MM.1S (cell line): ENCODE results near the gene ZFAND2A.
A peak's percentile ranks its signal among the peaks of the same experiment; 100 is the strongest.
"Not testable (repeated sequence)": the region's sequence is repeated elsewhere in the genome, so short reads cannot be mapped to it uniquely, and the experiment has no call there.

Experiments
- DNase-seq: peaks from one replicate; pipeline ENCODE4 v3.0.0-alpha.2; 2015
- H2AFZ ChIP-seq: fragments of 300-600 bp; sonication (generic); 2 replicates; pipeline ENCODE4 v1.6.0; 2016; ENCODE audit warnings: antibody characterized with exemption, low read length
- H3F3A ChIP-seq: fragments of 300-600 bp; sonication (generic); 2 replicates; pipeline ENCODE4 v1.6.1; 2016; ENCODE audit warnings: mild to moderate bottlenecking, antibody characterized with exemption, low read length, moderate library complexity, mixed read lengths; ENCODE audit not compliant: insufficient read depth
- H3K27ac ChIP-seq: fragments of 300-600 bp; sonication (generic); 2 replicates; pipeline ENCODE4 v1.5.1; 2016; ENCODE audit warnings: mild to moderate bottlenecking, low read length
- H3K27me3 ChIP-seq: fragments of 300-600 bp; sonication (generic); replicated peaks from 2 replicates; pipeline ENCODE4 v1.6.0; 2016; ENCODE audit warnings: low read length; ENCODE audit not compliant: insufficient read depth
- H3K36me3 ChIP-seq: fragments of 300-600 bp; sonication (generic); replicated peaks from 2 replicates; pipeline ENCODE4 v1.6.1; 2016; ENCODE audit warnings: mild to moderate bottlenecking, low read length, mixed read lengths; ENCODE audit not compliant: insufficient read depth
- H3K4me1 ChIP-seq: fragments of 300-600 bp; sonication (generic); 2 replicates; pipeline ENCODE4 v1.6.1; 2016; ENCODE audit warnings: low read length, mixed read lengths
- H3K4me2 ChIP-seq: fragments of 300-600 bp; sonication (generic); 2 replicates; pipeline ENCODE4 v1.6.0; 2016; ENCODE audit warnings: low read depth, low read length
- H3K4me3 ChIP-seq: fragments of 300-600 bp; sonication (generic); 2 replicates; pipeline ENCODE4 v1.5.1; 2016; ENCODE audit warnings: low read length, mixed read lengths
- H3K79me2 ChIP-seq: fragments of 300-600 bp; sonication (generic); 2 replicates; pipeline ENCODE4 v1.6.1; 2016; ENCODE audit warnings: mixed run types, low read length, mixed read lengths
- H3K9ac ChIP-seq: fragments of 300-600 bp; sonication (generic); 2 replicates; pipeline ENCODE4 v1.6.1; 2016; ENCODE audit warnings: low read length, mixed read lengths
- H3K9me2 ChIP-seq: fragments of 300-600 bp; sonication (generic); replicated peaks from 2 replicates; pipeline ENCODE4 v1.6.1; 2016; ENCODE audit warnings: mild to moderate bottlenecking, low read length, mixed read lengths; ENCODE audit not compliant: insufficient read depth
- H3K9me3 ChIP-seq: fragments of 300-600 bp; sonication (generic); replicated peaks from 2 replicates; pipeline ENCODE4 v1.6.1; 2016; ENCODE audit warnings: mild to moderate bottlenecking, low read length, mixed read lengths; ENCODE audit not compliant: insufficient read depth
- H4K20me1 ChIP-seq: fragments of 300-600 bp; sonication (generic); 2 replicates; pipeline ENCODE4 v1.6.1; 2016; ENCODE audit warnings: mild to moderate bottlenecking, low read length, moderate library complexity, mixed read lengths; ENCODE audit not compliant: insufficient read depth
- CTCF ChIP-seq: fragments of 300-600 bp; sonication (generic); IDR thresholded peaks from 2 replicates; pipeline ENCODE4 v1.5.1; 2016; ENCODE audit warnings: antibody characterized with exemption, low read length, mixed read lengths
- EZH2 ChIP-seq: fragments of 300-600 bp; sonication (generic); optimal IDR thresholded peaks from 2 replicates; pipeline ENCODE3; 2017; ENCODE audit warnings: low read depth, mild to moderate bottlenecking, antibody characterized with exemption, low read length, mixed read lengths
- EZH2phosphoT487 ChIP-seq: fragments of 300-600 bp; sonication (generic); IDR thresholded peaks from 2 replicates; pipeline ENCODE4 v1.6.1; 2018; ENCODE audit warnings: antibody characterized with exemption, low read length

The ZFAND2A gene

GRCh38 chr7:1159891-1160669 lies at the start of gene ZFAND2A:
Gene ZFAND2A, minus strand, starts transcription at chr7:1160196. Its CDS starts 1,984 bp downstream, at chr7:1158212.
- Histone ChIP-seq H3K9me3 (no peaks in the 10 kb centered on the region), H3K79me2 (peaks cover 51% of the 10 kb centered on the region), H2AFZ (peak within 1 kb of the TSS; percentile 35), H3F3A (no peaks in the 10 kb centered on the region), H3K4me2 (peak within 1 kb of the TSS; percentile 96), H3K4me1 (peaks cover 3% of the 10 kb centered on the region; the same call in 1 of the 2 replicates), H3K27me3 (no peaks in the 10 kb centered on the region), H4K20me1 (no peaks in the 10 kb centered on the region), H3K9me2 (no peaks in the 10 kb centered on the region), H3K4me3 (peak within 1 kb of the TSS; percentile 86), H3K9ac (peak within 1 kb of the TSS; percentile 100), H3K27ac (peak within 1 kb of the TSS; percentile 75), H3K36me3 (peaks cover 4% of the 10 kb centered on the region)
- TF ChIP-seq CTCF (no peak), EZH2 (no peak), EZH2phosphoT487 (no peak)
- peak; percentile 97 for DNase-seq

GRCh38 chr7:1209097-1209496 lies 49.1 kb upstream of the ZFAND2A start:
- DNase-seq, result no peak
- no peaks in the 10 kb centered on the region for H3K9me3 ChIP-seq
- no peaks in the 10 kb centered on the region for H3K4me1 ChIP-seq
- no peak overlapping the region for H3K4me2 ChIP-seq
- H3K36me3 ChIP-seq, result no peaks in the 10 kb centered on the region
- H3K27me3 ChIP-seq, result peaks cover 90% of the 10 kb centered on the region
- H4K20me1 ChIP-seq, result no peaks in the 10 kb centered on the region
- no peak for TF ChIP-seq EZH2
- no peaks in the 10 kb centered on the region for H3F3A ChIP-seq
- no peak overlapping the region for H3K9ac ChIP-seq
- H3K4me3 ChIP-seq, result no peak overlapping the region
- H3K27ac ChIP-seq, result no peak overlapping the region
- no peaks in the 10 kb centered on the region for H3K79me2 ChIP-seq
- H3K9me2 ChIP-seq, result no peaks in the 10 kb centered on the region
- no peak overlapping the region for H2AFZ ChIP-seq

GRCh38 chr7:1205742-1206141 lies 45.7 kb upstream of the ZFAND2A start:
- H3K27ac ChIP-seq, H3K36me3 ChIP-seq, H3K9ac ChIP-seq, H3K4me2 ChIP-seq, H3K9me3 ChIP-seq, H3K4me3 ChIP-seq, H2AFZ ChIP-seq, H3K9me2 ChIP-seq, H3K79me2 ChIP-seq, H3K4me1 ChIP-seq, DNase-seq, H3F3A ChIP-seq, H4K20me1 ChIP-seq: not testable (repeated sequence)
- peaks cover 88% of the 10 kb centered on the region for H3K27me3 ChIP-seq

- TF ChIP-seq CTCF, result no peak
- Histone ChIP-seq H3K36me3 (no peaks in the 10 kb centered on the region), H3K27me3 (peaks cover 86% of the 10 kb centered on the region)
Measured at GRCh38 chr7:1204460-1205140, 44.6 kb upstream of the ZFAND2A start.

GRCh38 chr7:1202914-1203313 lies 42.9 kb upstream of the ZFAND2A start:
- H3K36me3 ChIP-seq, H3K9me3 ChIP-seq, H3K4me1 ChIP-seq, H3K9me2 ChIP-seq, DNase-seq, H3K4me3 ChIP-seq, H3K9ac ChIP-seq, H3F3A ChIP-seq, H4K20me1 ChIP-seq, H3K79me2 ChIP-seq, H3K4me2 ChIP-seq, H2AFZ ChIP-seq, H3K27ac ChIP-seq: not testable (repeated sequence)
- H3K27me3 ChIP-seq, result peaks cover 84% of the 10 kb centered on the region

More at GRCh38 chr7:1204460-1205140, 44.6 kb upstream of the ZFAND2A start:
- no peak overlapping the region for H2AFZ ChIP-seq
- H4K20me1 ChIP-seq, result no peaks in the 10 kb centered on the region
- H3K79me2 ChIP-seq, result no peaks in the 10 kb centered on the region
- no peak overlapping the region for H3K4me2 ChIP-seq
- no peaks in the 10 kb centered on the region for H3K4me1 ChIP-seq
- DNase-seq, result no peak
- no peaks in the 10 kb centered on the region for H3F3A ChIP-seq
- no peaks in the 10 kb centered on the region for H3K9me2 ChIP-seq
- H3K9me3 ChIP-seq, result no peaks in the 10 kb centered on the region
- no peak overlapping the region for H3K4me3 ChIP-seq
- no peak overlapping the region for H3K9ac ChIP-seq
- no peak overlapping the region for H3K27ac ChIP-seq
